AG04449 (cell line): Measurements from ENCODE around the gene SNX17.

ENCODE experiments used
- CTCF ChIA-PET: fragments of 350-600 bp; formaldehyde crosslinking; extraction: SDS; loops from one replicate; lab custom pipeline; 2021; ENCODE audit warnings: antibody characterized with exemption; lab: Yijun Ruan, JAX
- POLR2A ChIA-PET: fragments of 400-600, 350-600 bp; formaldehyde crosslinking; extraction: SDS; loops from one replicate; lab custom pipeline; 2020; ENCODE audit warnings: antibody characterized with exemption, inconsistent platforms; lab: Yijun Ruan, JAX
- DNase-seq: peaks from one replicate; pipeline ENCODE4 v3.0.0-alpha.2; 2010; ENCODE audit warnings: low read depth, low spot score
- H3K4me3 ChIP-seq: 2 replicates; pipeline ENCODE4 v1.5.1; 2011; ENCODE audit warnings: low read depth, mild to moderate bottlenecking, control low read depth, low read length
- TF ChIP-seq, protein P1 (sequence below): IDR thresholded peaks from one replicate; pipeline ENCODE4 v1.5.1; 2011; ENCODE audit warnings: mild to moderate bottlenecking, moderate library complexity, low read length, control low read depth, inconsistent platforms; ENCODE audit not compliant: insufficient read depth; ENCODE audit errors: missing control alignments

The SNX17 gene

DNA sequence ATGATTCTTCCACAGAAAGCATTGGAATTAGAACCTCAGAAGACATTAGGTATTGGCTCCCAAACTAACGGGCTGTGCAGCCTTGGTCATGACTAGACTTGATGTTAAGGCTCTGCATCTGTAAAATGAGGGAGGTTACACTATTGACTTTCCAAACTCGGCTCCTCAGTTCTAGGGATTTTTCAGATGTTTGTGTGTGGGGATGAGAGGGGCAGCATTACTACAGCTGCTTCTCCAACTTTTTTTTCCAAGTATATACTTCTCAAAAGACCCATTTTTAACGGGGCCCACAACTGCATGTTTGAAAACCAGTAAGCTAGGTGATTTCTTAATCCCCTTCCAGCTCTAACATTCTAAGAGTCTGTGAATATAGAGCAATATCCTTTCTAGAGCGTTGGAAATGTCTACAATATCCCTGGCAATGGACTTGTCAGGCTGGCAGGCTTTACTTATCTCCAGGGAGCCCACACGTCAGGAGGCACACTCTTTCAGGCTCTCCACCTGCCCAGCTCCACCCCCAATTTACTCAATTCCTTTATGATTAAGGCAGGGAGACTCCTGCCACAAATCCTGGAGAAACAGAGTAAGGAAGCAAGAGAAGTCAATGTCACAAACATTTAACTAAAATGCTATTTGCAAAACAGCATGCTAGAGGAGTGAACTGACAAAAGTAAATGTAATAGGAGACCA is 46.7 kb upstream of the SNX17 start:
- H3K4me3 ChIP-seq: peak overlapping the region; percentile 96
- TF ChIP-seq, protein P1, sequence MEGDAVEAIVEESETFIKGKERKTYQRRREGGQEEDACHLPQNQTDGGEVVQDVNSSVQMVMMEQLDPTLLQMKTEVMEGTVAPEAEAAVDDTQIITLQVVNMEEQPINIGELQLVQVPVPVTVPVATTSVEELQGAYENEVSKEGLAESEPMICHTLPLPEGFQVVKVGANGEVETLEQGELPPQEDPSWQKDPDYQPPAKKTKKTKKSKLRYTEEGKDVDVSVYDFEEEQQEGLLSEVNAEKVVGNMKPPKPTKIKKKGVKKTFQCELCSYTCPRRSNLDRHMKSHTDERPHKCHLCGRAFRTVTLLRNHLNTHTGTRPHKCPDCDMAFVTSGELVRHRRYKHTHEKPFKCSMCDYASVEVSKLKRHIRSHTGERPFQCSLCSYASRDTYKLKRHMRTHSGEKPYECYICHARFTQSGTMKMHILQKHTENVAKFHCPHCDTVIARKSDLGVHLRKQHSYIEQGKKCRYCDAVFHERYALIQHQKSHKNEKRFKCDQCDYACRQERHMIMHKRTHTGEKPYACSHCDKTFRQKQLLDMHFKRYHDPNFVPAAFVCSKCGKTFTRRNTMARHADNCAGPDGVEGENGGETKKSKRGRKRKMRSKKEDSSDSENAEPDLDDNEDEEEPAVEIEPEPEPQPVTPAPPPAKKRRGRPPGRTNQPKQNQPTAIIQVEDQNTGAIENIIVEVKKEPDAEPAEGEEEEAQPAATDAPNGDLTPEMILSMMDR: no peak
- CTCF ChIA-PET: interaction anchor here (0.7 to 8.1 kb wide), 6 partner anchors 9 to 74 kb away, joined by 3 to 94 read pairs (median 3); partner anchors contain the start of gene EIF2B4
- POLR2A ChIA-PET: interaction anchor here (0.9 to 2.9 kb wide), 2 partner anchors 33 to 42 kb away, joined by 3 to 11 read pairs; partner anchors contain the start of genes GTF3C2 and TRIM54
- no peak for DNase-seq

- no peak overlapping the region for H3K4me3 ChIP-seq
- no peak for DNase-seq
- CTCF ChIA-PET: interaction anchor here (8.1 kb wide), 1 partner anchor 21 kb away, joined by 94 read pairs; no protein-coding TSS in a partner anchor
- POLR2A ChIA-PET: interaction anchor here (0.8 kb wide), 1 partner anchor 31 kb away, joined by 3 read pairs; no protein-coding TSS in a partner anchor
- TF ChIP-seq, protein P1: no peak
These were observed 45.7 kb upstream of the SNX17 start for GRCh38 chr2:27324720-27325119.

DNA sequence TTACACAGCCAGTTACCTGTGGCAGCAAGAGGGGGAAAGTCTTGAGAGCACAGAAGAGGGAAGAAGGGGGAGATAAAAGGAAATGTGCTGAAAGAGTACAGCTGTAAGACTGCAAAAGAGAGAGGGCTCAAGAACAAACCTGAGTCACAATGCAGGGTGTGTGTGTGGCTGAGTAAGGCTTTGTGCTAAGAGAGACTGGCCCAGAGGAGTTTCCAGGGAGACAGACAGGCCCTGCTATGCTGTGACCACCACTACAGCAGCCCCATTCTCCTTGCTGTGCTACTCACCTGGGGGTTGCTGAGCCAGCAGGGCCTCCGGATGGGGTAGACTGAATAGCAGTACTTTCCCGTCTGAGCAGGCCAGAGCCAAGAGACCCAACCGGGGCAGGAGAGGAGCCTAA is 35.1 kb upstream of the SNX17 start:
- CTCF ChIA-PET: no interaction called here
- DNase-seq: no peak
- no peak overlapping the region for H3K4me3 ChIP-seq
- TF ChIP-seq, protein P1: no peak
- POLR2A ChIA-PET: no interaction called here

- POLR2A ChIA-PET: interaction anchor here (1.2 kb wide), 1 partner anchor 14 kb away, joined by 5 read pairs; the partner anchor contains the start of gene MPV17
- CTCF ChIA-PET: no interaction called here
These were observed 34.2 kb upstream of the SNX17 start for GRCh38 chr2:27336173-27336572.

GRCh38 chr2:27347641-27348040 is 22.8 kb upstream of the SNX17 start:
- POLR2A ChIA-PET: no interaction called here
- no peak overlapping the region for H3K4me3 ChIP-seq
- TF ChIP-seq, protein P1: no peak
- DNase-seq: no peak
- CTCF ChIA-PET: interaction anchor here (1.0 to 1.2 kb wide), 3 partner anchors 22 to 26 kb away, joined by 3 read pairs; partner anchors contain the start of gene EIF2B4

More at GRCh38 chr2:27336173-27336572, 34.2 kb upstream of the SNX17 start:
- no peak overlapping the region for H3K4me3 ChIP-seq
- no peak for DNase-seq
- TF ChIP-seq, protein P1: no peak

DNA sequence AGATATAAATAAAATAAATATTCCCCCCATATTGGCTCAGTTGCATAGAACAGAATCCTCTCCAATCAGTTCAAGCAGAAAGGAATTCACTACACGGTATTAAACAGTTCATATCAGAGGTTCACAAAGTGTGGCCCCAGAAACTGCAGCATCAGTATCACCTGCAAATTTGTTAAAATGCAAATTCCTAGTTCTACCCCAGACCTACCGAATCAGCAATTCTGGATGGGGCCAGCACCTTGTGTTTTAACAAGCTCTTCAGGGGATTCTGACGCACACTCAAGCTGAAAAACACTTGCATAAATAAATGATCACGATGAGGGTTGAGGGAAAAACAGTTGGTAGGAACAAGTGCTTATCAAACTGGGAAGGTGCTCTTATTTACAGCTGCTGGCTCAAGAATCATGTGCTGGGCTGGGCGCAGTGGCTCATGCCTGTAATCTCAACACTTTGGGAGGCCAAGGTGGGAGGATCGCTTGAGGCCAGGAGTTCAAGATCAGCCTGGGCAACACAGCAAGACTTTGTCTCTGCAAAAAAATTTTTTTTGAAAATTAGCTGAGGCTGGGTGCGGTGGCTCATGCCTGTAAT is 20.2 kb upstream of the SNX17 start:
- POLR2A ChIA-PET: no interaction called here

More for the DNA sequence above, 20.2 kb upstream of the SNX17 start:
- TF ChIP-seq, protein P1: no peak
- no peak for DNase-seq
- no peak overlapping the region for H3K4me3 ChIP-seq
- CTCF ChIA-PET: interaction anchor here (1.1 to 1.4 kb wide), 3 partner anchors 10 to 47 kb away, joined by 3 to 4 read pairs (median 3); partner anchors contain the start of gene EIF2B4
